CD4-positive, CD25-positive, alpha-beta regulatory T cell (primary cell): Measurements from ENCODE around the gene UACA. TPM values are rescaled to one million over a fixed set of nuclear protein-coding genes. Genes with fewer than 3 reads are reported as not detected.

Source experiments
- ATAC-seq, 2 donors: fragments of 150-1000 bp; cut with Tn5 transposase; one replicate each; pipeline ENCODE4 v1.10.0; 2021; ENCODE audit warnings: low read depth in 2 of 2, moderate number of reproducible peaks in 2 of 2, moderate library complexity in 1 of 2
- DNase-seq, 3 donors: peaks; one replicate each; pipeline versions ENCODE4 v3.0.0 to v3.0.0-alpha.2; 2012 to 2022; ENCODE audit warnings: mixed read lengths in 1 of 3
- H3K27ac ChIP-seq: one replicate; pipeline ENCODE4 v1.7.0; 2013; ENCODE audit warnings: mild to moderate bottlenecking, low read length; ENCODE audit not compliant: insufficient read depth, poor library complexity, severe bottlenecking
- H3K27me3 ChIP-seq: one replicate; pipeline ENCODE4 v1.7.0; 2013; ENCODE audit warnings: low read length; ENCODE audit not compliant: control insufficient read depth, insufficient read depth
- H3K36me3 ChIP-seq: one replicate; pipeline ENCODE4 v1.7.0; 2013; ENCODE audit warnings: mild to moderate bottlenecking, low read length, moderate library complexity; ENCODE audit not compliant: control insufficient read depth, insufficient read depth
- H3K4me1 ChIP-seq: 2 replicates; pipeline ENCODE4 v1.7.0; 2013; ENCODE audit warnings: mild to moderate bottlenecking, low read length; ENCODE audit not compliant: insufficient read depth, control insufficient read depth, poor library complexity, severe bottlenecking
- H3K4me3 ChIP-seq: one replicate; pipeline ENCODE4 v1.7.0; 2013; ENCODE audit warnings: low read depth, mild to moderate bottlenecking, low read length, moderate library complexity
- H3K9me3 ChIP-seq, 2 experiments: 1 replicate in 1 of 2; 2 replicates in 1 of 2; pipeline ENCODE4 v1.7.0; 2013; ENCODE audit warnings: low read length in 2 of 2, mild to moderate bottlenecking in 1 of 2, moderate library complexity in 1 of 2; ENCODE audit not compliant: control insufficient read depth in 2 of 2
- H3K27ac Mint-ChIP-seq, 3 donors: one replicate each; pipeline ENCODE4 v1.8.0; 2020 to 2022; ENCODE audit warnings: mild to moderate bottlenecking in 3 of 3, mixed read lengths in 3 of 3, moderate library complexity in 2 of 3
- H3K27me3 Mint-ChIP-seq: one replicate; pipeline ENCODE4 v1.8.0; 2022; ENCODE audit warnings: mild to moderate bottlenecking, mixed read lengths
- H3K36me3 Mint-ChIP-seq: one replicate; pipeline ENCODE4 v1.8.0; 2020; ENCODE audit warnings: mixed read lengths
- H3K4me1 Mint-ChIP-seq, 4 donors: one replicate each; pipeline ENCODE4 v1.8.0; 2020 to 2022; ENCODE audit warnings: mixed read lengths in 4 of 4, mild to moderate bottlenecking in 1 of 4
- H3K4me3 Mint-ChIP-seq, 4 donors: one replicate each; pipeline ENCODE4 v1.8.0; 2020 to 2022; ENCODE audit warnings: mild to moderate bottlenecking in 4 of 4, mixed read lengths in 4 of 4, moderate library complexity in 3 of 4
- H3K9me3 Mint-ChIP-seq, 7 donors: one replicate each; pipeline ENCODE4 v1.8.0; 2020 to 2022; ENCODE audit warnings: mixed read lengths in 7 of 7, mild to moderate bottlenecking in 3 of 7, moderate library complexity in 2 of 7
- polyA plus RNA-seq, 4 donors: library from polyadenylated mRNA; unstranded; fragments of 300-500 nt; fragmentation: Illumina TruSeq; gene quantifications; one replicate each; pipeline ENCODE4 v1.2.3, GENCODE V29; 2021
- total RNA-seq: library from RNA; stranded (reverse); gene quantifications from one replicate; pipeline ENCODE4 v1.2.3, GENCODE V29; 2022

The UACA gene
- total and polyA plus RNA-seq, 5 donors from 2014 or later = 0.47 TPM; not detected in 4

GRCh38 chr15:70701891-70702568, 61.3 kb downstream of the UACA start:
- H3K27me3 Mint-ChIP-seq = peaks cover 51% of the 10 kb centered on the region
- ATAC-seq (no peak), DNase-seq (no peak)
- Histone ChIP-seq H3K27ac (no peak overlapping the region), H3K9me3 (no peaks in the 10 kb centered on the region), H3K4me3 (no peak overlapping the region), H3K36me3 (no peaks in the 10 kb centered on the region), H3K4me1 (no peaks in the 10 kb centered on the region), H3K27me3 (peaks cover 12% of the 10 kb centered on the region)
- no peak overlapping the region for H3K4me3 Mint-ChIP-seq
- H3K27ac Mint-ChIP-seq = no peak overlapping the region
- H3K36me3 Mint-ChIP-seq = no peaks in the 10 kb centered on the region
- no peaks in the 10 kb centered on the region for H3K4me1 Mint-ChIP-seq
- H3K9me3 Mint-ChIP-seq = no peaks in the 10 kb centered on the region

GRCh38 chr15:70701171-70701570, 62.2 kb downstream of the UACA start:
- Histone ChIP-seq H3K4me3 (no peak overlapping the region), H3K36me3 (no peaks in the 10 kb centered on the region), H3K27me3 (peaks cover 12% of the 10 kb centered on the region), H3K9me3 (no peaks in the 10 kb centered on the region), H3K4me1 (no peaks in the 10 kb centered on the region), H3K27ac (no peak overlapping the region)
- ATAC-seq (no peak), DNase-seq (no peak)
- Mint-ChIP-seq H3K4me3 (no peak overlapping the region), H3K36me3 (no peaks in the 10 kb centered on the region), H3K27ac (no peak overlapping the region), H3K4me1 (no peaks in the 10 kb centered on the region), H3K9me3 (no peaks in the 10 kb centered on the region), H3K27me3 (peaks cover 51% of the 10 kb centered on the region)

GRCh38 chr15:70699890-70700289, 63.5 kb downstream of the UACA start:
- no peaks in the 10 kb centered on the region for H3K4me1 Mint-ChIP-seq
- H3K36me3 Mint-ChIP-seq = no peaks in the 10 kb centered on the region
- peaks cover 49% of the 10 kb centered on the region for H3K27me3 Mint-ChIP-seq
- no peaks in the 10 kb centered on the region for H3K9me3 Mint-ChIP-seq
- DNase-seq = no peak
- Histone ChIP-seq H3K36me3 (no peaks in the 10 kb centered on the region), H3K27me3 (peaks cover 11% of the 10 kb centered on the region), H3K9me3 (no peaks in the 10 kb centered on the region), H3K4me3 (no peak overlapping the region), H3K4me1 (no peaks in the 10 kb centered on the region), H3K27ac (no peak overlapping the region)
- no peak overlapping the region for H3K27ac Mint-ChIP-seq
- ATAC-seq = no peak
- H3K4me3 Mint-ChIP-seq = no peak overlapping the region

- Mint-ChIP-seq H3K4me3 (no peak overlapping the region), H3K36me3 (no peaks in the 10 kb centered on the region), H3K4me1 (peaks cover 0 to 1% (median under 1%) of the 10 kb centered on the region in 4 donors), H3K27ac (no peak overlapping the region), H3K9me3 (no peaks in the 10 kb centered on the region), H3K27me3 (peaks cover 43% of the 10 kb centered on the region)
- H3K4me3 ChIP-seq = no peak overlapping the region
- H3K27me3 ChIP-seq = peaks cover 6% of the 10 kb centered on the region
- no peaks in the 10 kb centered on the region for H3K4me1 ChIP-seq
- ATAC-seq (no peak), DNase-seq (no peak)
- no peaks in the 10 kb centered on the region for H3K9me3 ChIP-seq
- H3K27ac ChIP-seq = no peak overlapping the region
- H3K36me3 ChIP-seq = no peaks in the 10 kb centered on the region
Observed at GRCh38 chr15:70698836-70699390, 64.4 kb downstream of the UACA start.

DNA sequence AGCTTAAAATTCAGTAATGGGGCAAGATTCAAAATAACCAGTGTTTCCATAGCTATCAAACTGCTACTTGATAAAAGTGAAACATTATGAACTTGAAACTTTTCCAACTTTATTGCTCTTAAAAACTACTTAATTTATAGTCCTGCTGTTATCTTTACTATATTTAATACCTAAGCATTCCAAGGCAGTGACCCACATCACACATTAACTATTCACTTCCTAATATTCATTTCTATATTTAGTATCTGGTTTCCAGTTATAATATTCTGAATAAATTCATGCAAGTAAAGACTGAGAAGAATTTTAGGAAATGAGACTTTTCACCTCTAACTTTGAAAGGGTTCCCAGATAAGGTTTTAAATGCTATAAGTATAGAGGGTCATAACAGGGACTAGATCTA, 64.9 kb downstream of the UACA start:
- Histone ChIP-seq H3K9me3 (no peaks in the 10 kb centered on the region), H3K4me3 (no peak overlapping the region), H3K36me3 (no peaks in the 10 kb centered on the region), H3K27ac (no peak overlapping the region), H3K4me1 (no peaks in the 10 kb centered on the region), H3K27me3 (peaks cover 5% of the 10 kb centered on the region)
- no peak overlapping the region for H3K4me3 Mint-ChIP-seq
- no peak for DNase-seq
- no peaks in the 10 kb centered on the region for H3K9me3 Mint-ChIP-seq
- no peaks in the 10 kb centered on the region for H3K36me3 Mint-ChIP-seq
- peaks cover 0 to 2% (median under 1%) of the 10 kb centered on the region in 4 donors for H3K4me1 Mint-ChIP-seq
- H3K27me3 Mint-ChIP-seq = peaks cover 48% of the 10 kb centered on the region
- no peak overlapping the region for H3K27ac Mint-ChIP-seq
- no peak for ATAC-seq

GRCh38 chr15:70690491-70691276, 72.7 kb downstream of the UACA start:
- no peak overlapping the region for H3K27ac Mint-ChIP-seq
- no peak overlapping the region for H3K27ac ChIP-seq
- no peaks in the 10 kb centered on the region for H3K36me3 Mint-ChIP-seq

DNA sequence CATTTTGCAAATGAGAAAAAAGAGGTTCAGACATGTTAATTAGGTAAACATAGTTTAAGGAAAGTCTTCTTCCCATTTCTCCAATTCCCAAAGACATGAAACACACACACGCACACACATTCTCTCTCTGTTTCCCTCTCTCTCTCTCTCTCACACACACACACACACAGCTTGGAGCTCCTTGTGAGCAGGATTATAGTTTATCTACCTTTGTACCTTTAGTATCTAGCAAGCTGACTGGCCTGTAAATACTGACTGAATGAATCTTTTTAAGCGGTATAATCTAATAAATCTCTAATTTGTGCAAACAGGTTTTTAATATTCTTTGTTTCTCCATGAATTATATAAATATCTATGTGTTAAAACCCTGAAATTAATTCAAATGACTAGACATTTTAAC, 73.3 kb downstream of the UACA start:
- Mint-ChIP-seq H3K4me3 (no peak overlapping the region), H3K36me3 (no peaks in the 10 kb centered on the region), H3K27me3 (peaks cover 40% of the 10 kb centered on the region), H3K9me3 (peaks cover 0 to 2% (median 0%) of the 10 kb centered on the region in 7 donors), H3K27ac (no peak overlapping the region), H3K4me1 (peaks cover 0 to 2% (median under 1%) of the 10 kb centered on the region in 4 donors)
- H3K27me3 ChIP-seq = peaks cover 6% of the 10 kb centered on the region
- no peak for DNase-seq
- no peak overlapping the region for H3K4me3 ChIP-seq
- H3K4me1 ChIP-seq = no peaks in the 10 kb centered on the region
- H3K9me3 ChIP-seq = no peaks in the 10 kb centered on the region
- no peak overlapping the region for H3K27ac ChIP-seq
- ATAC-seq = no peak
- H3K36me3 ChIP-seq = no peaks in the 10 kb centered on the region

More at GRCh38 chr15:70690491-70691276, 72.7 kb downstream of the UACA start:
- Histone ChIP-seq H3K4me3 (no peak overlapping the region), H3K9me3 (no peaks in the 10 kb centered on the region), H3K4me1 (no peaks in the 10 kb centered on the region), H3K27me3 (peaks cover 5% of the 10 kb centered on the region), H3K36me3 (no peaks in the 10 kb centered on the region)
- Mint-ChIP-seq H3K9me3 (peaks cover 0 to 2% (median 0%) of the 10 kb centered on the region in 7 donors), H3K4me3 (no peak overlapping the region), H3K27me3 (peaks cover 40% of the 10 kb centered on the region), H3K4me1 (peaks cover 0 to 2% (median under 1%) of the 10 kb centered on the region in 4 donors)
- no peak for ATAC-seq
- DNase-seq = no peak
